MM.1S (cell line): Measurements from ENCODE around the gene LRRD1.
"Not testable (repeated sequence)": the region's sequence is repeated elsewhere in the genome, so short reads cannot be mapped to it uniquely, and the experiment has no call there.

Experiments used
- DNase-seq: peaks from one replicate; pipeline ENCODE4 v3.0.0-alpha.2; 2015
- H2AFZ ChIP-seq: fragments of 300-600 bp; sonication (generic); 2 replicates; pipeline ENCODE4 v1.6.0; 2016; ENCODE audit warnings: antibody characterized with exemption, low read length
- H3F3A ChIP-seq: fragments of 300-600 bp; sonication (generic); 2 replicates; pipeline ENCODE4 v1.6.1; 2016; ENCODE audit warnings: mild to moderate bottlenecking, antibody characterized with exemption, low read length, moderate library complexity, mixed read lengths; ENCODE audit not compliant: insufficient read depth
- H3K27ac ChIP-seq: fragments of 300-600 bp; sonication (generic); 2 replicates; pipeline ENCODE4 v1.5.1; 2016; ENCODE audit warnings: mild to moderate bottlenecking, low read length
- H3K27me3 ChIP-seq: fragments of 300-600 bp; sonication (generic); replicated peaks from 2 replicates; pipeline ENCODE4 v1.6.0; 2016; ENCODE audit warnings: low read length; ENCODE audit not compliant: insufficient read depth
- H3K36me3 ChIP-seq: fragments of 300-600 bp; sonication (generic); replicated peaks from 2 replicates; pipeline ENCODE4 v1.6.1; 2016; ENCODE audit warnings: mild to moderate bottlenecking, low read length, mixed read lengths; ENCODE audit not compliant: insufficient read depth
- H3K4me1 ChIP-seq: fragments of 300-600 bp; sonication (generic); 2 replicates; pipeline ENCODE4 v1.6.1; 2016; ENCODE audit warnings: low read length, mixed read lengths
- H3K4me2 ChIP-seq: fragments of 300-600 bp; sonication (generic); 2 replicates; pipeline ENCODE4 v1.6.0; 2016; ENCODE audit warnings: low read depth, low read length
- H3K4me3 ChIP-seq: fragments of 300-600 bp; sonication (generic); 2 replicates; pipeline ENCODE4 v1.5.1; 2016; ENCODE audit warnings: low read length, mixed read lengths
- H3K79me2 ChIP-seq: fragments of 300-600 bp; sonication (generic); 2 replicates; pipeline ENCODE4 v1.6.1; 2016; ENCODE audit warnings: mixed run types, low read length, mixed read lengths
- H3K9ac ChIP-seq: fragments of 300-600 bp; sonication (generic); 2 replicates; pipeline ENCODE4 v1.6.1; 2016; ENCODE audit warnings: low read length, mixed read lengths
- H3K9me2 ChIP-seq: fragments of 300-600 bp; sonication (generic); replicated peaks from 2 replicates; pipeline ENCODE4 v1.6.1; 2016; ENCODE audit warnings: mild to moderate bottlenecking, low read length, mixed read lengths; ENCODE audit not compliant: insufficient read depth
- H3K9me3 ChIP-seq: fragments of 300-600 bp; sonication (generic); replicated peaks from 2 replicates; pipeline ENCODE4 v1.6.1; 2016; ENCODE audit warnings: mild to moderate bottlenecking, low read length, mixed read lengths; ENCODE audit not compliant: insufficient read depth
- H4K20me1 ChIP-seq: fragments of 300-600 bp; sonication (generic); 2 replicates; pipeline ENCODE4 v1.6.1; 2016; ENCODE audit warnings: mild to moderate bottlenecking, low read length, moderate library complexity, mixed read lengths; ENCODE audit not compliant: insufficient read depth
- CTCF ChIP-seq: fragments of 300-600 bp; sonication (generic); IDR thresholded peaks from 2 replicates; pipeline ENCODE4 v1.5.1; 2016; ENCODE audit warnings: antibody characterized with exemption, low read length, mixed read lengths
- EZH2 ChIP-seq: fragments of 300-600 bp; sonication (generic); optimal IDR thresholded peaks from 2 replicates; pipeline ENCODE3; 2017; ENCODE audit warnings: low read depth, mild to moderate bottlenecking, antibody characterized with exemption, low read length, mixed read lengths
- EZH2phosphoT487 ChIP-seq: fragments of 300-600 bp; sonication (generic); IDR thresholded peaks from 2 replicates; pipeline ENCODE4 v1.6.1; 2018; ENCODE audit warnings: antibody characterized with exemption, low read length

The LRRD1 gene

GRCh38 chr7:92149736-92150239 lies 29.2 kb downstream of the LRRD1 start:
- Histone ChIP-seq H4K20me1 (no peaks in the 10 kb centered on the region), H3K4me2 (no peak overlapping the region), H3K27me3 (no peaks in the 10 kb centered on the region), H3F3A (no peaks in the 10 kb centered on the region), H3K27ac (no peak overlapping the region), H3K36me3 (no peaks in the 10 kb centered on the region), H3K9ac (no peak overlapping the region), H3K9me2 (no peaks in the 10 kb centered on the region), H3K4me3 (no peak overlapping the region), H3K4me1 (no peaks in the 10 kb centered on the region), H3K9me3 (no peaks in the 10 kb centered on the region), H2AFZ (no peak overlapping the region), H3K79me2 (no peaks in the 10 kb centered on the region)
- TF ChIP-seq EZH2 (no peak), CTCF (no peak), EZH2phosphoT487 (no peak)
- DNase-seq: no peak

GRCh38 chr7:92143192-92143880 lies 35.6 kb downstream of the LRRD1 start:
- not testable (repeated sequence) for H3K9me3 ChIP-seq, H4K20me1 ChIP-seq, H3K4me3 ChIP-seq, H2AFZ ChIP-seq, H3K4me1 ChIP-seq, H3K4me2 ChIP-seq, H3K9ac ChIP-seq, H3F3A ChIP-seq, H3K79me2 ChIP-seq, DNase-seq, H3K9me2 ChIP-seq, H3K27me3 ChIP-seq, H3K27ac ChIP-seq, H3K36me3 ChIP-seq

DNA sequence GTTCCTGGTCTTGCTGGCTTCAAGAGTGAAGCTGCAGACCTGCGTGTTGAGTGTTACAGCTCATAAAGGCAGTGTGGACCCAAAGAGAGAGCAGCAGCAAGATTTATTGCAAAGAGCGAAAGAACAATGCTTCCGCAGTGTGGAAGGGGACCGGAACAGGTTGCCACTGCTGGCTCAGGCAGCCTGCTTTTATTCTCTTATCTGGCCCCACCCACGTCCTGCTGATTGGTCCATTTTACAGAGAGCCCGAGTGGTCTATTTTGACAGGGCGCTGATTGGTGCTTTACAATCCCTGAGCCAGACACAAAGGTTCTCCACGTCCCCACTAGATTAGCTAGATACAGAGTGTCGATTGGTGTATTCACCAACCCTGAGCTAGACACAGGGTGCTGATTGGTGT lies 36.2 kb downstream of the LRRD1 start:
- not testable (repeated sequence) for H3K4me1 ChIP-seq, H4K20me1 ChIP-seq, H3K4me2 ChIP-seq, H3K27me3 ChIP-seq, H3K9me2 ChIP-seq, H3K27ac ChIP-seq, H2AFZ ChIP-seq, H3K79me2 ChIP-seq, H3K9me3 ChIP-seq, H3K4me3 ChIP-seq, H3K36me3 ChIP-seq, DNase-seq, H3F3A ChIP-seq, H3K9ac ChIP-seq

- Histone ChIP-seq H2AFZ (no peak overlapping the region), H3F3A (no peaks in the 10 kb centered on the region), H3K27ac (no peak overlapping the region), H3K79me2 (no peaks in the 10 kb centered on the region), H3K4me1 (no peaks in the 10 kb centered on the region), H3K27me3 (no peaks in the 10 kb centered on the region), H3K4me2 (no peak overlapping the region), H3K4me3 (no peak overlapping the region), H4K20me1 (no peaks in the 10 kb centered on the region), H3K9ac (no peak overlapping the region), H3K9me3 (no peaks in the 10 kb centered on the region), H3K9me2 (no peaks in the 10 kb centered on the region), H3K36me3 (no peaks in the 10 kb centered on the region)
- DNase-seq: no peak
- TF ChIP-seq CTCF (no peak), EZH2phosphoT487 (no peak), EZH2 (no peak)
Measured at GRCh38 chr7:92141161-92141560, 37.8 kb downstream of the LRRD1 start.
